Mesenteric fat pad (tissue), 1 donor: ENCODE measurements around the gene EIF3K. TPM values are rescaled to one million over a fixed set of nuclear protein-coding genes. Genes with fewer than 3 reads are reported as not detected.

ENCODE experiments used
- DNase-seq: peaks from one replicate; pipeline ENCODE4 v3.0.0-alpha.2; 2020; ENCODE audit warnings: low spot score
- total RNA-seq: library from RNA; stranded (reverse); fragmentation: NEBNext Ultra II Directional; extraction: Animal tissue kit (Norgen Biotek cat#: 25700); gene quantifications from one replicate; pipeline ENCODE4 v1.2.1, GENCODE V29; 2021
- donor health status: DM: yes; HTN: yes; CAD: no.

The EIF3K gene
- total RNA-seq, 1 donor from 2014 or later, result 252 TPM

- DNase-seq, result no peak
These were observed 30.6 kb downstream of the EIF3K start for GRCh38 chr19:38649305-38650171.

GRCh38 chr19:38650172-38650775, 31.3 kb downstream of the EIF3K start:
- no peak for DNase-seq

GRCh38 chr19:38650911-38651584, 32.1 kb downstream of the EIF3K start:
- no peak for DNase-seq

GRCh38 chr19:38653028-38653571, 34.1 kb downstream of the EIF3K start:
- no peak for DNase-seq

GRCh38 chr19:38654628-38655055, 35.7 kb downstream of the EIF3K start:
- DNase-seq, result no peak

- no peak for DNase-seq
These were observed 36.3 kb downstream of the EIF3K start for GRCh38 chr19:38655148-38655824.

DNA sequence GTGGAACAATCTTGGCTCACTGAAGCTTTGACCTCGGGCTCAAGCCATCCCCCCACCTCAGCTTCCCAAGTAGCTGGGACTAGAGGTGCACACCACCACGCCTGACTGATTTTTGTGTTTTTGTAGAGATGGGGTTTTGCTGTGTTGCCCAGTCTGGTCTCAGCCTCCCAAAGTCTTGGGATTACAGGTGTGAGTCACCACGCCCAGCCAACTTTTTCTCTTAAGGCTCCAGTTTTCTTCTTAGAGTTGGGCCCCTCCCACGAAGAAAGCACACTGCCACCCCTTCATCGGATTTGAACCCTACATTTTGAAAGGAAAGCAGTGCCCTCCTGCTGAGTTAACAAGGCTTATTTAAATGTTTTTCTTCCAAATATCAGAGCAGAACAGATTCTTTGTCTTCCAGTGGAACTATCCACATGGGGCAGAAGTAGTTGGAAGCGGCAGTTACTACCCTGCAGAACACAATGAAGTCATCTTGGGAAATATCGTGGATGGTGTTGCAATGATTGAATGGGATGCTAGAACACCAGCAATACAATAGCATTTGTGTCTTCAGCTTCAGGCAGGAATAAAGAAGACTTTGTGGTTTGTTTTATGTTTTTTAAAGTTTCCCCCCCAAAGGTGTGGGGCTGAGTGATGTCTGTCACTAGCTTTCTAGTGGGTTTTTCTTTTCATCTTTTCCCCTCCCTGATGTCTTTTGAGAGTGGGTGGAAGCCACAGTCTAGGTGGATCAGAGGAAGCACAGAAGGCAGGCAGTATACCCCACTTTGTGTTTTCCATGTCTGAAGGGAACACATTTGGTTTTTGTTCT, 37.4 kb downstream of the EIF3K start:
- DNase-seq, result no peak

- DNase-seq, result no peak
These were observed 38.7 kb downstream of the EIF3K start for GRCh38 chr19:38657633-38658222.

GRCh38 chr19:38658462-38659306, 39.7 kb downstream of the EIF3K start:
- no peak for DNase-seq

- no peak for DNase-seq
These were observed 41.7 kb downstream of the EIF3K start for GRCh38 chr19:38660724-38661123.

- DNase-seq, result no peak
These were observed 42.1 kb downstream of the EIF3K start for GRCh38 chr19:38661136-38661535.

DNA sequence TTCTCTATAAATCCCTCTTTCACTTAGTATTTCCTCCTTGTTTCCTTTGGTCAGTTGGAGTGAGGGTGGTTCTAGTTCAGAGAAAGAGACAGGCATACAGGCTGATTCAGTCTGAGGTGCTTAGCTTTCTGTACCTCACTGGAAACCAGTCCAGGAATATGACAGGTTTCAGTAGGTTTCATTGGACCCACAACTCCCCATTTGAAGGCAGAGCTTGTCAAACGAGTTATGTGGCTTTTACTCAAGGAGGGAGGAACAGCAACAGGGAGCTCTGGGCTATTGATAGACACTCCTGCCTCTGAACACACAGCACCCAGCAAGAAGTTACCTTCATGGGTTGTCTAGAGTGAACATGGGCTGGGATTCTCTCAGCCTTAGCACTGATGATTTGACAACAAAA, 43.0 kb downstream of the EIF3K start:
- no peak for DNase-seq

GRCh38 chr19:38662537-38663155, 43.7 kb downstream of the EIF3K start:
- DNase-seq, result no peak

GRCh38 chr19:38663156-38663651, 44.2 kb downstream of the EIF3K start:
- no peak for DNase-seq

DNA sequence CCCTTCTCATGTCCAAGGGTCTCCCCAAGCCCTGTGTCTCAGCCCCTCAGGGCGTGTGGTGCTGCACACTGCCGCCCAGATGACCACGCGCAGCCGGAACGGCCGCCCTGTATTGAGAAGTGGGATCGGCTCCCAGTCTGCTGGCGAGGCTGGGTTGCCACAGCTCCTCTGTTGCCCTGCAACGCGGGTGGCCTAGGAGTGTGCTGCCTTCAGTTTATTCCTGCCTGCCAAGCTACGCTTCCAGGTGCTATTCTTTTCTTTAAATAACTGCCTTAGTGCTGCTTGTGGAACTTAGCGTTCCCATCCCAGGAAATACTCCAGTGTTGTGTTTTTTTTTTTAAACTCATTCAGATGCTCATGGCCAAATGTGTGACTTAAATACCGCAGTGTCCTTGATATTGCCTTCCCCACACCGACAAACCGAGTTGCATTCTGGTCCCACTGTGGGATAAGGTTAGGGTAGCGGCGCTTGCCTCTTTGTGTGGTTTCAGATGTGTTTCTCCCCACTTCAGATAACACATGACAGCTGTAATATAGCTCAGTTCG, 45.0 kb downstream of the EIF3K start:
- DNase-seq, result no peak

DNA sequence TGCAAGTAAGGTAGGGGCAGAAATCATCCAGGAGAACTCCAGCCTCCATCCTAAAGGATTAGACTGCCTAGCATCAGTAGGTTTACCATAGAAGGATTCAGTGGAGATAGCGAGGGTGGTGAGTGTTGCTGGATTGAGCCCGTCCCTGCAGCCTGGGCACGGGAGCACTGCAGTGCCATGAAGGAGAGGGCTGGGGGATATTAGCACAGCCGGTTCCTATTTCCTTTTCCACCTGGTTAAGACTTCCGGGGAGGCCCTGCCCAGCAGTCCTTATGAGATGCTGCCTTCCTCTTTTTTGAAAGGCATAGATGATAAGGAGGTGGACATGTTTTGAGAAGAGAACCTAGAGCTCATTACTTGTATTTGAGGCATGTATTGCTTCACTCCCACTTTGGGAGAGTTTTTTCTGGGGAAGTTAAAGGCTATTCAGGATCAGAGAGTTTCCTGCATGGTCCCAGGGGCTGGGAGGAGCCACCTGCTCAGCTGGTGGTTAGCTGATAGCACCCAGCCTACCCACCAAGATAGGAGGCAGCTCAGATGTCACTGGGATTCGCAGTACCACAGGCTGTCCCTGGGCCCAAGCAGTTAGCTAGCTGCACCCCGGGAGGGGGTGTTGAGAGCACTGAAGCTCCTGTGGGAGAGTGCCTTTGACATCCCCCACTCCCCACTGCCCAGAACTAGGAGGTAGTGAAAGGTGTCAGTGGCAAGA, 45.7 kb downstream of the EIF3K start:
- no peak for DNase-seq

GRCh38 chr19:38665219-38665931, 46.4 kb downstream of the EIF3K start:
- DNase-seq, result no peak
